ENCODE measurements around the gene DLL4.
A peak's percentile ranks its signal among the peaks of the same experiment; 100 is the strongest.

DLL4 gene

DNA sequence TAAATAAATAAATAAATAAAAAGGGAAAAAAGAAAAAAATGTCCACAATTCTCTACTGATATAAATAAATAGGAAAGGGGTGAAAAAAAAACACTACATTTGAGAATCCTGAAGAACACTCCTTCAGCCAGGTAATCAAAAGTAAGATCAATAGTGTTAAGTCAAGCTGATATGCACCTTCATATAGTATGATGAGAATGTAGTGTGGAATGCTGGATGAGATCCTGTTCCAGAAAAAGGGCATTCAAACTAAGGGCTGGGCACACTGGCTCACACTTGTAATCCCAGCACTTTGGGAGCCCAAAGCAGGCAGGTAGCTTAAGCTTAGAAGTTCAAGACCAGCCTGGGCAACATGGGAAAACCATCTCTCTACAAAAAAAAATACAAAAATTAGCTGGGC is 40.0 kb upstream of the DLL4 start:
- TF ChIP-seq CTCF (IDR thresholded peaks at IDR 0.05; ENCODE audit: low read depth, low read length) (no peak), EZH2phosphoT487 (IDR thresholded peaks at IDR 0.05; ENCODE audit: low read depth) (no peak)

DNA sequence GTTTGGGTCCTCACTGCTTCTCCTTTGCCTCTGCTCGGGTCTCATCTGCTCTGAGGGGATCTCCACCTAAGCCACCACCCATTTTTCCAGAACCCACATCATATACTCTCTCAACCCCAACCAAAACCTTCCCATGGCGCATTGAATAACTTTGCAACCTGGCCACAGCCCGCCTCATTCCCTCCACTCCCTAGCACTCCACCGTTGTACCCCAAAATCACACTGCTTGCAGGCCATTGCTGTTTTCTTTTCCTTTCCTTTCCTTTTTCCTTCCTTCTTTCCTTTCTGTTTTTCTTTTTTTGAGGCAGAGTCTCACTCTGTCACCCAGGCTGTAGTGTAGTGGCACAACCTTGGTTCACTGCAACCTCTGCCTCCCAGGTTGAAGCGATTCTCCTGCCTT is 38.0 kb upstream of the DLL4 start:
- no peak overlapping the region for H3K9ac ChIP-seq (ENCODE audit: low read length)
- H3K4me2 ChIP-seq (ENCODE audit: low read length) = no peak overlapping the region
- H3K36me3 ChIP-seq (replicated peaks; ENCODE audit: low read depth, low read length) = no peaks in the 10 kb centered on the region
- no peak overlapping the region for H3K27ac ChIP-seq (ENCODE audit: low read length)
- H2AFZ ChIP-seq (ENCODE audit: low read depth, low read length) = no peak overlapping the region
- H3K79me2 ChIP-seq (ENCODE audit: low read length) = peaks cover 18% of the 10 kb centered on the region
- H3K4me3 ChIP-seq (ENCODE audit: low read length) = no peak overlapping the region
- peaks cover 4% of the 10 kb centered on the region; the same call in 1 of the 2 replicates for H3K27me3 ChIP-seq (ENCODE audit: low read depth, low read length)
- peaks cover 11% of the 10 kb centered on the region for H3K4me1 ChIP-seq (ENCODE audit: low read length)
- no peaks in the 10 kb centered on the region for H4K20me1 ChIP-seq (ENCODE audit: insufficient read depth, low read length)
- no peaks in the 10 kb centered on the region for H3K9me3 ChIP-seq (ENCODE audit: insufficient read depth, low read length)
- TF ChIP-seq EZH2phosphoT487 (IDR thresholded peaks at IDR 0.05; ENCODE audit: low read depth) = no peak
- no peak for TF ChIP-seq CTCF (IDR thresholded peaks at IDR 0.05; ENCODE audit: low read depth, low read length)

More for the DNA sequence above, 40.0 kb upstream of the DLL4 start:
- Histone ChIP-seq H3K4me2 (ENCODE audit: low read length) (no peak overlapping the region), H3K4me3 (ENCODE audit: low read length) (no peak overlapping the region), H3K36me3 (replicated peaks; ENCODE audit: low read depth, low read length) (no peaks in the 10 kb centered on the region), H3K9me3 (ENCODE audit: insufficient read depth, low read length) (no peaks in the 10 kb centered on the region), H3K27ac (ENCODE audit: low read length) (no peak overlapping the region), H4K20me1 (ENCODE audit: insufficient read depth, low read length) (no peaks in the 10 kb centered on the region), H3K27me3 (ENCODE audit: low read depth, low read length) (peaks cover 4% of the 10 kb centered on the region; the same call in 1 of the 2 replicates), H3K4me1 (ENCODE audit: low read length) (peaks cover 3% of the 10 kb centered on the region; the same call in 1 of the 2 replicates), H3K79me2 (ENCODE audit: low read length) (no peaks in the 10 kb centered on the region), H2AFZ (ENCODE audit: low read depth, low read length) (no peak overlapping the region), H3K9ac (ENCODE audit: low read length) (no peak overlapping the region)

- Histone ChIP-seq H4K20me1 (ENCODE audit: insufficient read depth, low read length) (no peaks in the 10 kb centered on the region), H2AFZ (ENCODE audit: low read depth, low read length) (no peak overlapping the region; the same call in 1 of the 2 replicates), H3K4me3 (ENCODE audit: low read length) (no peak overlapping the region), H3K27ac (ENCODE audit: low read length) (no peak overlapping the region), H3K9me3 (ENCODE audit: insufficient read depth, low read length) (no peaks in the 10 kb centered on the region), H3K27me3 (ENCODE audit: low read depth, low read length) (peaks cover 4% of the 10 kb centered on the region; the same call in 1 of the 2 replicates), H3K9ac (ENCODE audit: low read length) (no peak overlapping the region), H3K4me1 (ENCODE audit: low read length) (peaks cover 11% of the 10 kb centered on the region), H3K79me2 (ENCODE audit: low read length) (peaks cover 19% of the 10 kb centered on the region), H3K4me2 (ENCODE audit: low read length) (no peak overlapping the region), H3K36me3 (replicated peaks; ENCODE audit: low read depth, low read length) (no peaks in the 10 kb centered on the region)
- TF ChIP-seq CTCF (IDR thresholded peaks at IDR 0.05; ENCODE audit: low read depth, low read length) = peak; percentile 75
- TF ChIP-seq EZH2phosphoT487 (IDR thresholded peaks at IDR 0.05; ENCODE audit: low read depth) = no peak
These were observed 37.2 kb upstream of the DLL4 start for GRCh38 chr15:40891810-40892446.

DNA sequence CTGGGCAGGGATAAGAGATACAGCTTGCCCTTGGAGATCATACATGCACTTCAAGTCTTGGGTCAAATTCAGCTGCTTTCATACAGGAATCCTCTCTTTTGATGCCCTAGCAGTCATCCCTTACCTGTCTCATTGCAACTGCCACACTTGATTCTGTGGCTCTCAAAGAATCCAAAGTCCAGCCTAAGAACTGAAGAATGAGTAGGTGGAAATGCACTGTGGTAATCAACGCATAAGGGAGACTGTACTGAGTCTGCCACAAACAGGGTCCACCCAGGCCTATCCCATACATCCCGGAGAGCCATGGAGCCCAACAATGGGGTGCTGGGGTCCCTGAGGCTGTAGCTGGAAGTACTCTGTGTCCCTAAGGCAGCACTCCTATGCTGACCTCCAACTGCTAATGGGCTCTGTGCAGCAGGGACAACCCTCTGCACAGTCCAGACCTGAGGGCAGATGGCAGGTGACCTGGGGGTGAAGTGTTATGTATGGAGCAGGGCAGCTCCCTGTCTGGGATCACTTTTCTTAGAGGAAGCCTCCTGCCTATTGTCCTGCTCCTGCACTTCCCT is 36.6 kb upstream of the DLL4 start:
- Histone ChIP-seq H3K4me3 (ENCODE audit: low read length) (no peak overlapping the region), H3K9me3 (ENCODE audit: insufficient read depth, low read length) (no peaks in the 10 kb centered on the region), H3K4me1 (ENCODE audit: low read length) (peaks cover 11% of the 10 kb centered on the region), H2AFZ (ENCODE audit: low read depth, low read length) (no peak overlapping the region), H3K79me2 (ENCODE audit: low read length) (peaks cover 19% of the 10 kb centered on the region), H4K20me1 (ENCODE audit: insufficient read depth, low read length) (no peaks in the 10 kb centered on the region), H3K27ac (ENCODE audit: low read length) (no peak overlapping the region), H3K9ac (ENCODE audit: low read length) (no peak overlapping the region), H3K4me2 (ENCODE audit: low read length) (no peak overlapping the region), H3K27me3 (ENCODE audit: low read depth, low read length) (peaks cover 4% of the 10 kb centered on the region; the same call in 1 of the 2 replicates), H3K36me3 (replicated peaks; ENCODE audit: low read depth, low read length) (no peaks in the 10 kb centered on the region)
- TF ChIP-seq CTCF (IDR thresholded peaks at IDR 0.05; ENCODE audit: low read depth, low read length) (no peak), EZH2phosphoT487 (IDR thresholded peaks at IDR 0.05; ENCODE audit: low read depth) (no peak)

All from OCI-LY3 (cell line).